HCT116 (cell line): Measurements from ENCODE around the gene NLRP12. TPM values are rescaled to one million over a fixed set of nuclear protein-coding genes. Genes with fewer than 3 reads are reported as not detected.

Experiments
- ATF3 ChIP-seq: IDR thresholded peaks from 2 replicates; pipeline ENCODE4 v1.6.1; 2012
- CBX3 ChIP-seq: IDR thresholded peaks from 2 replicates; pipeline ENCODE4 v1.6.1; 2012; ENCODE audit warnings: low read depth
- CEBPB ChIP-seq: IDR thresholded peaks from 2 replicates; pipeline ENCODE4 v1.6.1; 2012; ENCODE audit warnings: low read depth
- EZH2phosphoT487 ChIP-seq: fragments of 200-600 bp; IDR thresholded peaks from 2 replicates; pipeline ENCODE4 v1.6.1; 2018; ENCODE audit warnings: antibody characterized with exemption, borderline replicate concordance
- REST ChIP-seq: IDR thresholded peaks from 2 replicates; pipeline ENCODE4 v1.6.1; 2012; ENCODE audit warnings: low read depth
- SIN3A ChIP-seq: IDR thresholded peaks from 2 replicates; pipeline ENCODE4 v1.6.1; 2012; ENCODE audit warnings: low read depth
- YY1 ChIP-seq: IDR thresholded peaks from 2 replicates; pipeline ENCODE4 v1.6.1; 2011; ENCODE audit warnings: low read length, low read depth, moderate library complexity, mild to moderate bottlenecking; ENCODE audit not compliant: insufficient replicate concordance; ENCODE audit errors: extremely low read depth
- ZBTB33 ChIP-seq: IDR thresholded peaks from 2 replicates; pipeline ENCODE4 v1.6.1; 2011; ENCODE audit warnings: mild to moderate bottlenecking, low read length, moderate library complexity; ENCODE audit not compliant: insufficient replicate concordance; ENCODE audit errors: extremely low read depth
- ZNF274 ChIP-seq: fragments of 200-500 bp; sonication (Bioruptor generic); IDR thresholded peaks from 2 replicates; pipeline ENCODE4 v1.6.1; 2014; ENCODE audit warnings: mild to moderate bottlenecking, low read depth, low read length, inconsistent platforms
- total RNA-seq: library from RNA; stranded (reverse); gene quantifications from one replicate; pipeline ENCODE4 v1.2.1, GENCODE V29; 2021; ENCODE audit not compliant: unreplicated experiment

Gene NLRP12
- total RNA-seq, 1 experiment from 2014 or later = 0.25 TPM

GRCh38 chr19:53792721-53793433, 31.2 kb downstream of the NLRP12 start (continued):
- no peak for TF ChIP-seq YY1
- TF ChIP-seq EZH2phosphoT487 = no peak
- peak; percentile 83 for TF ChIP-seq CEBPB
- no peak for TF ChIP-seq REST
- no peak for TF ChIP-seq ZNF274
- no peak for TF ChIP-seq SIN3A
- TF ChIP-seq ZBTB33 = no peak
- TF ChIP-seq CBX3 = peak; percentile 44; the same call in 1 of the 2 replicates
- TF ChIP-seq ATF3 = peak; percentile 82
